HepG2 (cell line): ENCODE results near the gene ESPN. TPM values are rescaled to one million over a fixed set of nuclear protein-coding genes. Genes with fewer than 3 reads are reported as not detected.

ENCODE experiments used
- EED ChIP-seq: sonication (generic); formaldehyde crosslinking; IDR thresholded peaks from 2 replicates; pipeline ENCODE4 v1.5.0; 2020; ENCODE audit warnings: mild to moderate bottlenecking, missing genetic modification reagents
- FOSL2 ChIP-seq: sonication (generic); formaldehyde crosslinking; IDR thresholded peaks from 2 replicates; pipeline ENCODE4 v1.4.0; 2020; ENCODE audit warnings: missing genetic modification reagents
- HIVEP1 ChIP-seq: sonication (generic); formaldehyde crosslinking; IDR thresholded peaks from 2 replicates; pipeline ENCODE4 v1.4.0; 2020; ENCODE audit warnings: mild to moderate bottlenecking, missing genetic modification reagents
- KDM2A ChIP-seq: sonication (generic); formaldehyde crosslinking; IDR thresholded peaks from 2 replicates; pipeline ENCODE4 v1.4.0; 2020; ENCODE audit warnings: low read depth, missing genetic modification reagents, borderline replicate concordance
- MAZ ChIP-seq, 2 experiments: sonication (generic) in 1 of 2; formaldehyde crosslinking in 1 of 2; IDR thresholded peaks; 2 replicates each; pipeline versions ENCODE4 v1.5.0 to v1.6.1; 2012 to 2020; ENCODE audit warnings: low read depth in 2 of 2, mild to moderate bottlenecking in 2 of 2, borderline replicate concordance in 1 of 2, improper control_type of control experiment in 1 of 2, low read length in 1 of 2, missing genetic modification reagents in 1 of 2, moderate library complexity in 1 of 2
- MXI1 ChIP-seq: IDR thresholded peaks from 3 replicates; pipeline ENCODE4 v1.6.1; 2012; ENCODE audit warnings: low read depth, low read length, inconsistent platforms, borderline replicate concordance
- NFKB2 ChIP-seq: sonication (generic); formaldehyde crosslinking; IDR thresholded peaks from 2 replicates; pipeline ENCODE4 v1.4.0; 2020; ENCODE audit warnings: missing genetic modification reagents, borderline replicate concordance
- RAD21 ChIP-seq: fragments of 450-650 bp; formaldehyde crosslinking; IDR thresholded peaks from 2 replicates; pipeline ENCODE4 v1.5.0; 2020; ENCODE audit warnings: mild to moderate bottlenecking
- RAD51 ChIP-seq: fragments of 450-650 bp; IDR thresholded peaks from 2 replicates; pipeline ENCODE4 v1.6.1; 2016; ENCODE audit warnings: borderline replicate concordance
- RXRA ChIP-seq: sonication (generic); formaldehyde crosslinking; IDR thresholded peaks from 2 replicates; pipeline ENCODE4 v1.5.1; 2020; ENCODE audit warnings: missing genetic modification reagents
- SP1 ChIP-seq, 2 experiments: fragments of 450-650 bp in 1 of 2; sonication (generic) in 1 of 2; formaldehyde crosslinking in 1 of 2; IDR thresholded peaks; 2 replicates each; pipeline versions ENCODE4 v1.4.0 to v1.6.1; 2016 to 2020; ENCODE audit warnings: missing genetic modification reagents in 1 of 2
- SP4 ChIP-seq: sonication (generic); formaldehyde crosslinking; IDR thresholded peaks from 2 replicates; pipeline ENCODE4 v1.8.1; 2023; ENCODE audit warnings: mild to moderate bottlenecking, missing genetic modification reagents
- TARDBP ChIP-seq: sonication (generic); formaldehyde crosslinking; IDR thresholded peaks from 2 replicates; pipeline ENCODE4 v1.8.0; 2022; ENCODE audit warnings: mild to moderate bottlenecking, missing genetic modification reagents
- TEAD3 ChIP-seq: optimal IDR thresholded peaks from 2 replicates; pipeline ENCODE3; 2016; ENCODE audit warnings: borderline replicate concordance
- ZFY ChIP-seq: sonication (generic); formaldehyde crosslinking; IDR thresholded peaks from 2 replicates; pipeline ENCODE4 v1.4.0; 2020; ENCODE audit warnings: missing genetic modification reagents
- ZNF121 ChIP-seq: sonication (generic); formaldehyde crosslinking; IDR thresholded peaks from 2 replicates; pipeline ENCODE4 v1.5.0; 2020; ENCODE audit warnings: mild to moderate bottlenecking, missing genetic modification reagents
- ZNF550 ChIP-seq: sonication (generic); formaldehyde crosslinking; IDR thresholded peaks from 2 replicates; pipeline ENCODE4 v1.4.0; 2020; ENCODE audit warnings: mild to moderate bottlenecking, missing genetic modification reagents, borderline replicate concordance
- ZNF713 ChIP-seq: sonication (generic); formaldehyde crosslinking; IDR thresholded peaks from 2 replicates; pipeline ENCODE4 v1.4.0; 2020; ENCODE audit warnings: mild to moderate bottlenecking, missing genetic modification reagents
- ZNF768 ChIP-seq: sonication (generic); formaldehyde crosslinking; IDR thresholded peaks from 2 replicates; pipeline ENCODE4 v1.4.0; 2020; ENCODE audit warnings: missing genetic modification reagents
- polyA plus RNA-seq, 8 experiments: library from polyadenylated mRNA; depleted of rRNA in 3 of 8; stranded (reverse) in 7 of 8; unstranded in 1 of 8; fragments of >200 nt; fragmentation: Illumina TruSeq in 4 of 8; extraction: Trizol in 4 of 8; gene quantifications; 2 replicates each; pipeline versions ENCODE4 v1.2.1 to v1.2.3, GENCODE V29; 2011 to 2016; ENCODE audit warnings: low read depth in 4 of 8, missing spikeins in 1 of 8, mixed read lengths in 1 of 8; ENCODE audit not compliant: insufficient read depth in 1 of 8
- total RNA-seq, 5 experiments: library from RNA; depleted of rRNA; stranded (reverse); fragments of >200 nt; fragmentation: Illumina TruSeq; extraction: Trizol; gene quantifications; 2 replicates each; pipeline ENCODE4 v1.2.3, GENCODE V29; 2016; ENCODE audit warnings: low read depth in 1 of 5
- TF ChIP-seq, protein P1 (sequence below): sonication (generic); formaldehyde crosslinking; IDR thresholded peaks from 2 replicates; pipeline ENCODE4 v1.5.1; 2020; ENCODE audit warnings: mild to moderate bottlenecking, moderate library complexity, missing genetic modification reagents
- TF ChIP-seq, protein P2 (sequence below): sonication (generic); formaldehyde crosslinking; IDR thresholded peaks from 2 replicates; pipeline ENCODE4 v1.4.0; 2020; ENCODE audit warnings: missing genetic modification reagents
- TF ChIP-seq, protein P3 (sequence below): sonication (generic); formaldehyde crosslinking; IDR thresholded peaks from 2 replicates; pipeline ENCODE4 v1.4.0; 2020; ENCODE audit warnings: low read depth, missing genetic modification reagents

The ESPN gene
- total and polyA plus RNA-seq, 2 of the 13 experiments (the other 11 are each of a cell fraction or from before 2014, with no cell fraction given), result 48.6 to 54.2 TPM

DNA sequence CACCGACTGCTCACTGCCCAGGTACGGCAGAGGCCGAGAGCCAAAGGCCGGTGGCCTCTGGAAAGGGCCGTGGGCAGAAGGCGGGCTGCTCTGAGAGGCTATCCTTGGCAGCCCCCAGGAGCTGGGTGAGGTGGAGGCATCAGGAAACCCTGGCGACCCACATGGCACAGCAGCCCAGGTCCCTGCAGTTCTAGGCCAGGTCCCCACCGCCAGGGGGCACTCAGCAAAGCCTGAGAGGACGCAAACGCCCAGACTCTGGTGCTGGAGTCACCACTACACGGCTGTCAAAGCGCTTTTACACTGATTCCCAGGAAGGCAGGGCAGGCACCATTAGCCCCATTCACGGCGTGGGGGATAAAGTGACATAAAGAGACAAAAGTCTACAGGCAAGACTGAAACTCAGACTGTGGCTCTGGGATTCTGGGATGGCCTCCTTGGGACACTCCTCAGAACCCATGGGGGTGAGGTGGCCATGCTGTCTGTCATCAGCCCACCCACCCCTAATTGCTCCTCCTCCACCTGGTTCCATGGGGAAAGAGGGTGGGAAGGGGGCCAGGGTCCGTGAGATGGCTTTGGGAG, 61.9 kb downstream of the ESPN start (continued):
- TF ChIP-seq EED (CRISPR knock-in tag), result 0 out of 2 replicates have a peak, but pooled peaks have one; percentile 23
- TF ChIP-seq TEAD3 (CRISPR knock-in tag), result peak; percentile 38
- TF ChIP-seq, protein P1, sequence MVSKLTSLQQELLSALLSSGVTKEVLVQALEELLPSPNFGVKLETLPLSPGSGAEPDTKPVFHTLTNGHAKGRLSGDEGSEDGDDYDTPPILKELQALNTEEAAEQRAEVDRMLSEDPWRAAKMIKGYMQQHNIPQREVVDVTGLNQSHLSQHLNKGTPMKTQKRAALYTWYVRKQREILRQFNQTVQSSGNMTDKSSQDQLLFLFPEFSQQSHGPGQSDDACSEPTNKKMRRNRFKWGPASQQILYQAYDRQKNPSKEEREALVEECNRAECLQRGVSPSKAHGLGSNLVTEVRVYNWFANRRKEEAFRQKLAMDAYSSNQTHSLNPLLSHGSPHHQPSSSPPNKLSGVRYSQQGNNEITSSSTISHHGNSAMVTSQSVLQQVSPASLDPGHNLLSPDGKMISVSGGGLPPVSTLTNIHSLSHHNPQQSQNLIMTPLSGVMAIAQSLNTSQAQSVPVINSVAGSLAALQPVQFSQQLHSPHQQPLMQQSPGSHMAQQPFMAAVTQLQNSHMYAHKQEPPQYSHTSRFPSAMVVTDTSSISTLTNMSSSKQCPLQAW (CRISPR knock-in tag), result peak; percentile 65
- peak; percentile 31; the same call in 1 of the 2 replicates for TF ChIP-seq ZFY (CRISPR knock-in tag)
- TF ChIP-seq HIVEP1 (CRISPR knock-in tag), result no peak
- no peak for TF ChIP-seq SP4
- peak; percentile 42; the same call in 1 of the 2 replicates for TF ChIP-seq ZNF768 (CRISPR knock-in tag)
- TF ChIP-seq ZNF713, result no peak
- 0 out of 2 replicates have a peak, but pooled peaks have one; percentile 47 for TF ChIP-seq ZNF550
- 0 out of 2 replicates have a peak, but pooled peaks have one; percentile 7 for TF ChIP-seq FOSL2 (CRISPR knock-in tag)
- TF ChIP-seq MAZ (IDR thresholded peaks at IDR 0.05; ENCODE audit: borderline replicate concordance, low read depth, low read length), result no peak
- TF ChIP-seq MAZ (CRISPR knock-in tag; IDR thresholded peaks at IDR 0.05; ENCODE audit: low read depth), result peak; percentile 44; the same call in 1 of the 2 replicates
- TF ChIP-seq SP1 (IDR thresholded peaks at IDR 0.05), result no peak
- peak; percentile 28; the same call in 1 of the 2 replicates for TF ChIP-seq SP1 (CRISPR knock-in tag; IDR thresholded peaks at IDR 0.05)
- peak; percentile 66; the same call in 1 of the 2 replicates for TF ChIP-seq KDM2A (CRISPR knock-in tag)
- 0 out of 2 replicates have a peak, but pooled peaks have one; percentile 38 for TF ChIP-seq TARDBP (CRISPR knock-in tag)
- TF ChIP-seq RXRA (CRISPR knock-in tag), result 0 out of 2 replicates have a peak, but pooled peaks have one; percentile 37
- peak; percentile 13; the same call in 1 of the 2 replicates for TF ChIP-seq ZNF121 (CRISPR knock-in tag)
- TF ChIP-seq NFKB2, result peak; percentile 35; the same call in 1 of the 2 replicates
- TF ChIP-seq, protein P2, sequence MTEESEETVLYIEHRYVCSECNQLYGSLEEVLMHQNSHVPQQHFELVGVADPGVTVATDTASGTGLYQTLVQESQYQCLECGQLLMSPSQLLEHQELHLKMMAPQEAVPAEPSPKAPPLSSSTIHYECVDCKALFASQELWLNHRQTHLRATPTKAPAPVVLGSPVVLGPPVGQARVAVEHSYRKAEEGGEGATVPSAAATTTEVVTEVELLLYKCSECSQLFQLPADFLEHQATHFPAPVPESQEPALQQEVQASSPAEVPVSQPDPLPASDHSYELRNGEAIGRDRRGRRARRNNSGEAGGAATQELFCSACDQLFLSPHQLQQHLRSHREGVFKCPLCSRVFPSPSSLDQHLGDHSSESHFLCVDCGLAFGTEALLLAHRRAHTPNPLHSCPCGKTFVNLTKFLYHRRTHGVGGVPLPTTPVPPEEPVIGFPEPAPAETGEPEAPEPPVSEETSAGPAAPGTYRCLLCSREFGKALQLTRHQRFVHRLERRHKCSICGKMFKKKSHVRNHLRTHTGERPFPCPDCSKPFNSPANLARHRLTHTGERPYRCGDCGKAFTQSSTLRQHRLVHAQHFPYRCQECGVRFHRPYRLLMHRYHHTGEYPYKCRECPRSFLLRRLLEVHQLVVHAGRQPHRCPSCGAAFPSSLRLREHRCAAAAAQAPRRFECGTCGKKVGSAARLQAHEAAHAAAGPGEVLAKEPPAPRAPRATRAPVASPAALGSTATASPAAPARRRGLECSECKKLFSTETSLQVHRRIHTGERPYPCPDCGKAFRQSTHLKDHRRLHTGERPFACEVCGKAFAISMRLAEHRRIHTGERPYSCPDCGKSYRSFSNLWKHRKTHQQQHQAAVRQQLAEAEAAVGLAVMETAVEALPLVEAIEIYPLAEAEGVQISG (CRISPR knock-in tag), result peak; percentile 66; the same call in 1 of the 2 replicates
- TF ChIP-seq, protein P3, sequence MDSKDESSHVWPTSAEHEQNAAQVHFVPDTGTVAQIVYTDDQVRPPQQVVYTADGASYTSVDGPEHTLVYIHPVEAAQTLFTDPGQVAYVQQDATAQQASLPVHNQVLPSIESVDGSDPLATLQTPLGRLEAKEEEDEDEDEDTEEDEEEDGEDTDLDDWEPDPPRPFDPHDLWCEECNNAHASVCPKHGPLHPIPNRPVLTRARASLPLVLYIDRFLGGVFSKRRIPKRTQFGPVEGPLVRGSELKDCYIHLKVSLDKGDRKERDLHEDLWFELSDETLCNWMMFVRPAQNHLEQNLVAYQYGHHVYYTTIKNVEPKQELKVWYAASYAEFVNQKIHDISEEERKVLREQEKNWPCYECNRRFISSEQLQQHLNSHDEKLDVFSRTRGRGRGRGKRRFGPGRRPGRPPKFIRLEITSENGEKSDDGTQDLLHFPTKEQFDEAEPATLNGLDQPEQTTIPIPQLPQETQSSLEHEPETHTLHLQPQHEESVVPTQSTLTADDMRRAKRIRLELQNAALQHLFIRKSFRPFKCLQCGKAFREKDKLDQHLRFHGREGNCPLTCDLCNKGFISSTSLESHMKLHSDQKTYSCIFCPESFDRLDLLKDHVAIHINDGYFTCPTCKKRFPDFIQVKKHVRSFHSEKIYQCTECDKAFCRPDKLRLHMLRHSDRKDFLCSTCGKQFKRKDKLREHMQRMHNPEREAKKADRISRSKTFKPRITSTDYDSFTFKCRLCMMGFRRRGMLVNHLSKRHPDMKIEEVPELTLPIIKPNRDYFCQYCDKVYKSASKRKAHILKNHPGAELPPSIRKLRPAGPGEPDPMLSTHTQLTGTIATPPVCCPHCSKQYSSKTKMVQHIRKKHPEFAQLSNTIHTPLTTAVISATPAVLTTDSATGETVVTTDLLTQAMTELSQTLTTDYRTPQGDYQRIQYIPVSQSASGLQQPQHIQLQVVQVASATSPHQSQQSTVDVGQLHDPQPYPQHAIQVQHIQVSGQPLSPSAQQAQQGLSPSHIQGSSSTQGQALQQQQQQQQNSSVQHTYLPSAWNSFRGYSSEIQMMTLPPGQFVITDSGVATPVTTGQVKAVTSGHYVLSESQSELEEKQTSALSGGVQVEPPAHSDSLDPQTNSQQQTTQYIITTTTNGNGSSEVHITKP (CRISPR knock-in tag), result no peak
- TF ChIP-seq RAD51, result no peak
- peak; percentile 85 for TF ChIP-seq RAD21 (CRISPR knock-in tag)
- peak; percentile 58; the same call in 2 of the 3 replicates for TF ChIP-seq MXI1
